Stimulated activated CD4-positive, alpha-beta T cell treated with anti-CD3 and anti-CD28 coated beads, TNF-alpha, amount 100 ng/mL, for 4 hours (primary cell): ENCODE results near the gene TPP2.
A peak's percentile ranks its signal among the peaks of the same experiment; 100 is the strongest.

Experiments
- DNase-seq, 3 experiments: peaks; one replicate each; pipeline ENCODE4 v3.0.0-alpha.2; 2020; ENCODE audit warnings: low read depth in 3 of 3

TPP2 gene

GRCh38 chr13:102596147-102597028, at the start of gene TPP2:
TSS of gene TPP2 (plus strand) at chr13:102596986. CDS start at chr13:102597039, 53 bp downstream.
- DNase-seq, result peak; percentile 96 to 97 (median 96)

GRCh38 chr13:102548811-102549210, 48.0 kb upstream of the TPP2 start:
- no peak for DNase-seq

GRCh38 chr13:102550507-102550906, 46.3 kb upstream of the TPP2 start:
- no peak for DNase-seq

- no peak for DNase-seq
Observed at GRCh38 chr13:102555914-102556553, 40.8 kb upstream of the TPP2 start.

GRCh38 chr13:102556806-102557205, 40.0 kb upstream of the TPP2 start:
- DNase-seq, result no peak

GRCh38 chr13:102558029-102558428, 38.8 kb upstream of the TPP2 start:
- DNase-seq, result no peak

GRCh38 chr13:102561933-102562332, 34.9 kb upstream of the TPP2 start:
- DNase-seq, result no peak

GRCh38 chr13:102563267-102563666, 33.5 kb upstream of the TPP2 start:
- DNase-seq, result no peak

- DNase-seq, result no peak
Observed at GRCh38 chr13:102564564-102564963, 32.2 kb upstream of the TPP2 start.

- DNase-seq, result no peak
Observed at GRCh38 chr13:102566513-102566912, 30.3 kb upstream of the TPP2 start.

- no peak for DNase-seq
Observed at GRCh38 chr13:102567857-102568256, 28.9 kb upstream of the TPP2 start.

- DNase-seq, result no peak
Observed at GRCh38 chr13:102569488-102569887, 27.3 kb upstream of the TPP2 start.

- no peak for DNase-seq
Observed at GRCh38 chr13:102571075-102571474, 25.7 kb upstream of the TPP2 start.

GRCh38 chr13:102572323-102572722, 24.5 kb upstream of the TPP2 start:
- no peak for DNase-seq

- no peak for DNase-seq
Observed at GRCh38 chr13:102580552-102581169, 16.1 kb upstream of the TPP2 start.

- DNase-seq, result no peak
Observed at GRCh38 chr13:102582256-102582655, 14.5 kb upstream of the TPP2 start.

- DNase-seq, result no peak
Observed at GRCh38 chr13:102584434-102584833, 12.4 kb upstream of the TPP2 start.

GRCh38 chr13:102586615-102587014, 10.2 kb upstream of the TPP2 start:
- DNase-seq, result no peak

- DNase-seq, result no peak
Observed at GRCh38 chr13:102587916-102588315, 8.9 kb upstream of the TPP2 start.

- no peak for DNase-seq
Observed at GRCh38 chr13:102589301-102589822, 7.4 kb upstream of the TPP2 start.

- peak; percentile 59 to 63 (median 63) for DNase-seq
Observed at GRCh38 chr13:102591988-102592781, 4.6 kb upstream of the TPP2 start.

GRCh38 chr13:102593466-102593865, 3.3 kb upstream of the TPP2 start:
- DNase-seq, result no peak
